ENCODE results near the gene DNM1.

DNA sequence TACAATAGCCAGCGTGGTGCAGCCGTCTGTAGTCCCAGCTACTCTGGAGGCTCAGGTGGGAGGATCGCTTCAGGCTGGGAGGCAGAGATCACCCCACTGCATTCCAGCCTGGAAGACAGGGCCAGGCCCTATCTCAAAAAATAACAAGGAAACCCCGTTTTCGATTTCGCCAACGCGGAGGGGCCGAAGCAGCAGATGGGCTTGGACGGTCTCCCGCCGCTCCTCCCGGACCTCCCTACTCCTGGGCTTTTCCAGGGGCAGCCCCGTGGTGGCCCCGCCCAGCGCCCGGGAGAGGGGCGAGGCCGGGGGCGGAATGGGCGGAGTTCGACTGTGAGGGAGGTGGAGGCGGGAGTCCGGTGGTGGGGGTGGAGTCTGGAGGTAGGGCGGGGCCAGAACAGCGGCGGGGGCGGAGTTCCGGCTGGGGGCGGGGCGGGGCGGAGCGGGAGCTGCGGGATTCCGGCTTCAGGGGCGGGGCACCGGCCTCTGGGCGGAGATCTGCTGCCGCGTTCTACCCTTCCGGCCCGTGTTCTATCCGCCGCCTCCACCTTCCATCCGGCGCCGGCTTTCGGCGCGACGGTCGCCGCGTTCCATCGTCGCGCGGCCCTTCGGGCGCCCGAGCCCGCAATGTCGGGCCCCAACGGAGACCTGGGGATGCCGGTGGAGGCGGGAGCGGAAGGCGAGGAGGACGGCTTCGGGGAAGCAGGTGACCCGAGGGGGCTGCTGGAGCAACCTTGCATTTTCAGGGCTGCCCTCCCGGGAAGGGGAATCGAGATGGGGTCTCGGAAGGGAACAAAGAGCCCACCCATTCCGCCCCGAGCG lies 43.2 kb upstream of the DNM1 start, which contains the start of gene BBLN:
- TF ChIP-seq, protein P1, sequence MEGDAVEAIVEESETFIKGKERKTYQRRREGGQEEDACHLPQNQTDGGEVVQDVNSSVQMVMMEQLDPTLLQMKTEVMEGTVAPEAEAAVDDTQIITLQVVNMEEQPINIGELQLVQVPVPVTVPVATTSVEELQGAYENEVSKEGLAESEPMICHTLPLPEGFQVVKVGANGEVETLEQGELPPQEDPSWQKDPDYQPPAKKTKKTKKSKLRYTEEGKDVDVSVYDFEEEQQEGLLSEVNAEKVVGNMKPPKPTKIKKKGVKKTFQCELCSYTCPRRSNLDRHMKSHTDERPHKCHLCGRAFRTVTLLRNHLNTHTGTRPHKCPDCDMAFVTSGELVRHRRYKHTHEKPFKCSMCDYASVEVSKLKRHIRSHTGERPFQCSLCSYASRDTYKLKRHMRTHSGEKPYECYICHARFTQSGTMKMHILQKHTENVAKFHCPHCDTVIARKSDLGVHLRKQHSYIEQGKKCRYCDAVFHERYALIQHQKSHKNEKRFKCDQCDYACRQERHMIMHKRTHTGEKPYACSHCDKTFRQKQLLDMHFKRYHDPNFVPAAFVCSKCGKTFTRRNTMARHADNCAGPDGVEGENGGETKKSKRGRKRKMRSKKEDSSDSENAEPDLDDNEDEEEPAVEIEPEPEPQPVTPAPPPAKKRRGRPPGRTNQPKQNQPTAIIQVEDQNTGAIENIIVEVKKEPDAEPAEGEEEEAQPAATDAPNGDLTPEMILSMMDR (IDR thresholded peaks at IDR 0.05) = no peak
- peak in 1 of 2 donors; percentile 39 for TF ChIP-seq POLR2A (IDR thresholded peaks at IDR 0.05)
- TF ChIP-seq POLR2AphosphoS5 (IDR thresholded peaks at IDR 0.05; ENCODE audit: insufficient read depth in 1 of 2, low read depth in 1 of 2) = peak; percentile 72 to 80
